Stomach (tissue), 9 donors: ENCODE measurements around the gene SLC38A3. TPM values are rescaled to one million over a fixed set of nuclear protein-coding genes. Genes with fewer than 3 reads are reported as not detected.

ENCODE experiments used
- DNase-seq, 2 donors: peaks; one replicate each; pipeline versions ENCODE4 v3.0.0 to v3.0.0-alpha.2; 2013 to 2019
- H3K27ac ChIP-seq, 5 donors: fragments of 200-600 bp in 4 of 5; sonication (generic) in 4 of 5; one replicate each; pipeline ENCODE4 v1.5.1; 2013 to 2019; ENCODE audit warnings: mild to moderate bottlenecking in 1 of 5, moderate library complexity in 1 of 5
- H3K27me3 ChIP-seq, 3 donors: fragments of 200-600 bp; sonication (generic); one replicate each; pipeline ENCODE4 v1.5.1; 2017 to 2019; ENCODE audit warnings: mixed run types in 1 of 3
- H3K36me3 ChIP-seq, 4 donors: fragments of 200-600 bp; sonication (generic); 1 replicate in 3 of 4; 2 replicates in 1 of 4; pipeline ENCODE4 v1.5.1; 2016 to 2019
- H3K4me1 ChIP-seq, 4 donors: fragments of 200-600 bp; sonication (generic); one replicate each; pipeline ENCODE4 v1.5.1; 2016 to 2019
- H3K4me3 ChIP-seq, 4 donors: fragments of 200-600 bp; sonication (generic) in 3 of 4; one replicate each; pipeline ENCODE4 v1.5.1; 2016 to 2019; ENCODE audit warnings: mild to moderate bottlenecking in 1 of 4
- H3K9me3 ChIP-seq, 4 donors: fragments of 200-600 bp; sonication (generic); one replicate each; pipeline ENCODE4 v1.5.1; 2016 to 2019
- EP300 ChIP-seq: sonication (generic); formaldehyde crosslinking; IDR thresholded peaks from one replicate; pipeline ENCODE4 v1.6.1; 2017; ENCODE audit warnings: antibody characterized with exemption
- POLR2A ChIP-seq, 4 donors: fragments of 450-650 bp; IDR thresholded peaks; one replicate each; pipeline ENCODE4 v1.6.1; 2016; ENCODE audit warnings: antibody characterized with exemption in 4 of 4, control low read depth in 2 of 4, mild to moderate bottlenecking in 1 of 4, moderate library complexity in 1 of 4
- POLR2AphosphoS5 ChIP-seq, 3 donors: sonication (generic); formaldehyde crosslinking; IDR thresholded peaks; one replicate each; pipeline ENCODE4 v1.6.1; 2016; ENCODE audit warnings: antibody characterized with exemption in 3 of 3
- WGBS, 5 donors: extraction: QIAGEN DNeasy Blood & Tissue Kit in 3 of 5; methylation state at CpG; one replicate each; pipeline versions ENCODE4 v1.1.5 to v1.1.7; 2013 to 2018; 5-methylcytosine and 5-hydroxymethylcytosine counted together
- intact Hi-C: fragments of 100-400 bp; cut with DNase I; formaldehyde crosslinking; loops from one replicate; pipeline ENCODE4 v1.15.1; 2023; ENCODE audit warnings: low total_unique reads
- polyA plus RNA-seq, 3 donors: library from polyadenylated mRNA; stranded (reverse); fragments of 200-250 nt; gene quantifications; one replicate each; pipeline ENCODE4 v1.2.3, GENCODE V29; 2013
- small RNA-seq, 4 donors: library from RNA; depleted of rRNA; stranded (forward); fragments of <200 nt; gene quantifications; one replicate each; pipeline ENCODE3, GENCODE V24; 2016
- total RNA-seq, 5 donors: library from RNA; depleted of rRNA; stranded (reverse); fragments of >200 nt; gene quantifications; one replicate each; pipeline versions ENCODE4 v1.1.0 to v1.2.3, GENCODE V29; 2014 to 2016
- TF ChIP-seq, protein P1 (sequence below), 7 experiments: fragments of 450-650 bp in 4 of 7; fragments of 200-600 bp in 3 of 7; sonication (generic) in 3 of 7; IDR thresholded peaks; one replicate each; pipeline ENCODE4 v1.5.1; 2016 to 2019; ENCODE audit warnings: antibody characterized with exemption in 7 of 7, control low read depth in 2 of 7, mild to moderate bottlenecking in 1 of 7
- donor health status: healthy with polysubstance abuse.
- donor health status: Bipolar disorder and iron deficiency.
- donor health status: healthy.

SLC38A3 gene
- total and polyA plus RNA-seq, 8 donors = 0.15 to 3.1 (median 1.0) TPM; not detected in 4

DNA sequence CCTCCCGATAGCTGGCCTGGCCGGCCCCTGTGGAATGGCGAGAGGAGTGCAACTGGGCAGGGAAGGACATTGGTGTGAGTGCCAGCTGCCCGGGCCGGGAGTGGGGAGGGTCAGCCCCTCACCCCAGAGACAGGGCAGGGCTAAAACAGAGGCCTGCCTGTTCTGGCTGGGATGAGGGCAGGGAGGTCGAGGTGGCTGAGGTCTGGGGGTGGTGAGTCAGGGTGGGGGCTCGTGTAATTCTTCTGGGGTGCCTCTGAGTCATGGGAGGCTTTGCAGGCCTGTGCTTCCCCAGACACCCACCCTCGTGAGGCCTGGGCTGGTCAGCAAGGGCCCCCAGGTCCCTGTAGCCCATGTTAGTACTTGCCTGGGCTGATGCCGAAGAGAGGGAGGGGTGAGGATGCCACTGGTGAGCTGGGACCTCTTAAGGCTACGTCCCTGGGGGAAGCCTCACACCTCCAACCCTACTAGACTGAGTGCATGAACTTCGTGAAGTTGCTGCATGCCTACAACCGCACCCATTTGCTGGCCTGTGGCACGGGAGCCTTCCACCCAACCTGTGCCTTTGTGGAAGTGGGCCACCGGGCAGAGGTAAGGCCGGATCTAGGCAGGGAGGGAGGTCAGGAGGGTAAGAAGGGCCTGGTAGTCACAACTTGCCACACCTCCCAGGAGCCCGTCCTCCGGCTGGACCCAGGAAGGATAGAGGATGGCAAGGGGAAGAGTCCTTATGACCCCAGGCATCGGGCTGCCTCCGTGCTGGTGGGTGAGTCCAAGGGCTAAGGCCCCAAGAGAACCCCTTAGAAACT lies 65.6 kb downstream of the SLC38A3 start:
- TF ChIP-seq, protein P1, sequence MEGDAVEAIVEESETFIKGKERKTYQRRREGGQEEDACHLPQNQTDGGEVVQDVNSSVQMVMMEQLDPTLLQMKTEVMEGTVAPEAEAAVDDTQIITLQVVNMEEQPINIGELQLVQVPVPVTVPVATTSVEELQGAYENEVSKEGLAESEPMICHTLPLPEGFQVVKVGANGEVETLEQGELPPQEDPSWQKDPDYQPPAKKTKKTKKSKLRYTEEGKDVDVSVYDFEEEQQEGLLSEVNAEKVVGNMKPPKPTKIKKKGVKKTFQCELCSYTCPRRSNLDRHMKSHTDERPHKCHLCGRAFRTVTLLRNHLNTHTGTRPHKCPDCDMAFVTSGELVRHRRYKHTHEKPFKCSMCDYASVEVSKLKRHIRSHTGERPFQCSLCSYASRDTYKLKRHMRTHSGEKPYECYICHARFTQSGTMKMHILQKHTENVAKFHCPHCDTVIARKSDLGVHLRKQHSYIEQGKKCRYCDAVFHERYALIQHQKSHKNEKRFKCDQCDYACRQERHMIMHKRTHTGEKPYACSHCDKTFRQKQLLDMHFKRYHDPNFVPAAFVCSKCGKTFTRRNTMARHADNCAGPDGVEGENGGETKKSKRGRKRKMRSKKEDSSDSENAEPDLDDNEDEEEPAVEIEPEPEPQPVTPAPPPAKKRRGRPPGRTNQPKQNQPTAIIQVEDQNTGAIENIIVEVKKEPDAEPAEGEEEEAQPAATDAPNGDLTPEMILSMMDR (IDR thresholded peaks at IDR 0.05) = no peak
- TF ChIP-seq POLR2A (IDR thresholded peaks at IDR 0.05) (no peak), EP300 (no peak), POLR2AphosphoS5 (IDR thresholded peaks at IDR 0.05) (no peak)
- DNase-seq = no peak
- peaks cover 0 to 26% (median 3%) of the 10 kb centered on the region in 4 donors for H3K36me3 ChIP-seq
- intact Hi-C loops = loop anchor here (5.0 to 10.0 kb wide), 2 partner anchors 46 to 78 kb away; partner anchors contain the start of gene GNAT1
- peak overlapping the region; percentile 88 to 98 (median 95) for H3K27ac ChIP-seq
- peak overlapping the region; percentile 28 to 46 (median 42) for H3K4me3 ChIP-seq
- H3K9me3 ChIP-seq = no peaks in the 10 kb centered on the region
- H3K4me1 ChIP-seq = peaks cover 71 to 100% (median 88%) of the 10 kb centered on the region in 4 donors
- peaks cover 0 to 31% (median 20%) of the 10 kb centered on the region in 3 donors for H3K27me3 ChIP-seq
- WGBS, 5 donors = 35 to 63% (median 48%) methylated on average over 17 to 19 of the region's 19 CpGs

Small RNAs within 50 kb of the gene (small RNA-seq; reads per million reads assigned to genes)
- gene MIR566 (0 reads per million in 4 donors), gene MIR5787 (0 reads per million in 4 donors)

Other genes with a start within 250 kb of the SLC38A3 start
- gene RBM5, start 116.4 kb upstream of the SLC38A3 start, total RNA-seq = 100 to 1,000 TPM; 246 to 464 (median 290) TPM
- 10 to 100 TPM; 25.0 to 89.4 (median 30.1) TPM for gene RBM5, start 116.4 kb upstream of the SLC38A3 start, polyA plus RNA-seq
- 10 to 100 TPM; 11.9 to 34.5 (median 31.2) TPM for gene SEMA3F, start 49.9 kb upstream of the SLC38A3 start, total RNA-seq
- gene SEMA3F, start 49.9 kb upstream of the SLC38A3 start, polyA plus RNA-seq = 10 to 100 TPM in 2 of 3 donors, 1 to 10 TPM in 1; 8.9 to 33.8 (median 14.6) TPM
- not detected for gene GNAT1, start 13.7 kb upstream of the SLC38A3 start, total RNA-seq
- not detected for gene GNAT1, start 13.7 kb upstream of the SLC38A3 start, polyA plus RNA-seq
- 100 to 1,000 TPM in 2 of 5 donors, 10 to 100 TPM in 3; 73.7 to 211 (median 98.5) TPM for gene GNAI2, start 30.9 kb downstream of the SLC38A3 start, total RNA-seq
- gene GNAI2, start 30.9 kb downstream of the SLC38A3 start, polyA plus RNA-seq = 10 to 100 TPM; 61.1 to 73.5 (median 68.3) TPM
- 100 to 1,000 TPM in 4 of 5 donors, 10 to 100 TPM in 1; 53.6 to 310 (median 129) TPM for gene SEMA3B, start 63.9 kb downstream of the SLC38A3 start, total RNA-seq
- gene SEMA3B, start 63.9 kb downstream of the SLC38A3 start, polyA plus RNA-seq = 10 to 100 TPM; 40.1 to 79.9 (median 42.0) TPM
- not detected for gene LSMEM2, start 73.8 kb downstream of the SLC38A3 start, total RNA-seq
- gene LSMEM2, start 73.8 kb downstream of the SLC38A3 start, polyA plus RNA-seq = under 1 TPM in 2 of 3 donors, not detected in 1; 0.31 to 0.58 TPM
- 100 to 1,000 TPM in 3 of 5 donors, 10 to 100 TPM in 2; 69.9 to 254 (median 193) TPM for gene IFRD2, start 87.2 kb downstream of the SLC38A3 start, total RNA-seq
- gene IFRD2, start 87.2 kb downstream of the SLC38A3 start, polyA plus RNA-seq = 100 to 1,000 TPM in 2 of 3 donors, 10 to 100 TPM in 1; 98.1 to 118 (median 108) TPM
- gene HYAL3, start 94.1 kb downstream of the SLC38A3 start, total RNA-seq = 1 to 10 TPM in 3 of 5 donors, not detected in 2; 1.3 to 3.9 (median 1.3) TPM
- 1 to 10 TPM; 5.0 to 7.9 (median 7.7) TPM for gene HYAL3, start 94.1 kb downstream of the SLC38A3 start, polyA plus RNA-seq
- gene NAA80, start 94.1 kb downstream of the SLC38A3 start, total RNA-seq = 100 to 1,000 TPM in 1 of 5 donors, 10 to 100 TPM in 3, 1 to 10 TPM in 1; 3.1 to 107 (median 22.3) TPM
- gene NAA80, start 94.1 kb downstream of the SLC38A3 start, polyA plus RNA-seq = 10 to 100 TPM in 1 of 3 donors, 1 to 10 TPM in 2; 8.7 to 16.4 (median 9.7) TPM
- gene HYAL1, start 98.3 kb downstream of the SLC38A3 start, total RNA-seq = 10 to 100 TPM in 1 of 5 donors, 1 to 10 TPM in 3, not detected in 1; 1.8 to 38.4 (median 5.3) TPM
- 10 to 100 TPM in 2 of 3 donors, 1 to 10 TPM in 1; 6.3 to 25.8 (median 12.7) TPM for gene HYAL1, start 98.3 kb downstream of the SLC38A3 start, polyA plus RNA-seq
- 10 to 100 TPM; 11.1 to 96.4 (median 26.8) TPM for gene HYAL2, start 117.5 kb downstream of the SLC38A3 start, total RNA-seq
- 10 to 100 TPM; 24.7 to 47.6 (median 30.4) TPM for gene HYAL2, start 117.5 kb downstream of the SLC38A3 start, polyA plus RNA-seq
- 10 to 100 TPM in 3 of 5 donors, 1 to 10 TPM in 1, not detected in 1; 2.3 to 63.4 (median 25.6) TPM for gene TUSC2, start 123.0 kb downstream of the SLC38A3 start, total RNA-seq
- gene TUSC2, start 123.0 kb downstream of the SLC38A3 start, polyA plus RNA-seq = 10 to 100 TPM; 40.3 to 48.1 (median 46.3) TPM
- 10 to 100 TPM; 16.5 to 33.2 (median 22.6) TPM for gene RASSF1, start 135.6 kb downstream of the SLC38A3 start, total RNA-seq
- 10 to 100 TPM; 27.8 to 37.3 (median 29.6) TPM for gene RASSF1, start 135.6 kb downstream of the SLC38A3 start, polyA plus RNA-seq
- 10 to 100 TPM in 1 of 5 donors, under 1 TPM in 3, not detected in 1; 0.87 to 61.4 (median 0.91) TPM for gene ZMYND10, start 140.5 kb downstream of the SLC38A3 start, total RNA-seq
- 1 to 10 TPM in 2 of 3 donors, under 1 TPM in 1; 0.87 to 3.7 (median 1.2) TPM for gene ZMYND10, start 140.5 kb downstream of the SLC38A3 start, polyA plus RNA-seq
- gene NPRL2, start 145.5 kb downstream of the SLC38A3 start, total RNA-seq = 10 to 100 TPM in 3 of 5 donors, 1 to 10 TPM in 2; 4.5 to 75.0 (median 13.0) TPM
- gene NPRL2, start 145.5 kb downstream of the SLC38A3 start, polyA plus RNA-seq = 10 to 100 TPM; 20.8 to 27.6 (median 27.0) TPM
- 10 to 100 TPM in 2 of 5 donors, 1 to 10 TPM in 2, not detected in 1; 6.1 to 16.3 (median 10.3) TPM for gene CYB561D2, start 145.6 kb downstream of the SLC38A3 start, total RNA-seq
- gene CYB561D2, start 145.6 kb downstream of the SLC38A3 start, polyA plus RNA-seq = 10 to 100 TPM; 10.4 to 26.1 (median 17.4) TPM
- gene TMEM115, start 154.2 kb downstream of the SLC38A3 start, total RNA-seq = 100 to 1,000 TPM in 1 of 5 donors, 10 to 100 TPM in 4; 25.0 to 128 (median 27.4) TPM
- gene TMEM115, start 154.2 kb downstream of the SLC38A3 start, polyA plus RNA-seq = 10 to 100 TPM; 14.6 to 27.7 (median 14.7) TPM